ENCODE results near the gene RMRP. TPM values are rescaled to one million over a fixed set of nuclear protein-coding genes. Genes with fewer than 3 reads are reported as not detected.
A peak's percentile ranks its signal among the peaks of the same experiment; 100 is the strongest.

The RMRP gene
- polyA plus RNA-seq, 1 donor (not counting 4 experiments of a cell fraction or from before 2014, with no cell fraction given) = 21.6 TPM

GRCh38 chr9:35690614-35691333 is 33.0 kb upstream of the RMRP start:
- Histone ChIP-seq H3K4me2 (ENCODE audit: control insufficient read depth, extremely low read depth, insufficient read depth, low read depth, low read length) (peak overlapping the region; percentile 67), H2AFZ (ENCODE audit: control insufficient read depth, low read length) (peak overlapping the region; percentile 60), H3K27ac (ENCODE audit: control insufficient read depth, insufficient read depth, low read length) (no peak overlapping the region), H4K20me1 (ENCODE audit: control insufficient read depth, extremely low read depth, insufficient read depth, low read length) (no peaks in the 10 kb centered on the region), H3K9ac (ENCODE audit: control insufficient read depth, extremely low read depth, insufficient read depth, low read length) (peak overlapping the region; percentile 61), H3K4me3 (ENCODE audit: control insufficient read depth in 2 of 3, extremely low read depth in 1 of 3, insufficient read depth in 2 of 3, low read depth in 1 of 3, low read length in 3 of 3) (peak overlapping the region; percentile 50 to 72 (median 66)), H3K36me3 (ENCODE audit: control insufficient read depth in 2 of 2, extremely low read depth in 1 of 2, insufficient read depth in 2 of 2, low read length in 2 of 2) (peaks cover under 1 to 3% of the 10 kb centered on the region in 2 experiments), H3K9me1 (ENCODE audit: control insufficient read depth, extremely low read depth, insufficient read depth, low read length) (no peaks in the 10 kb centered on the region), H3K4me1 (ENCODE audit: control insufficient read depth, extremely low read depth, insufficient read depth, low read length) (peaks cover 16% of the 10 kb centered on the region), H3K9me3 (ENCODE audit: control insufficient read depth, low read depth, low read length) (no peaks in the 10 kb centered on the region), H3K27me3 (ENCODE audit: control insufficient read depth, extremely low read depth, insufficient read depth, low read length) (no peaks in the 10 kb centered on the region), H3K79me2 (ENCODE audit: control insufficient read depth, insufficient read depth, low read length) (no peaks in the 10 kb centered on the region)
- FAIRE-seq = no peak
- no peak for DNase-seq (ENCODE audit: low read depth, low spot score)
- TF ChIP-seq EZH2 (IDR thresholded peaks at IDR 0.05; ENCODE audit: low read length) = no peak
- no peak for TF ChIP-seq CTCF (optimal IDR thresholded peaks at IDR 0.05 in 1 of 3, IDR thresholded peaks at IDR 0.05 in 1 of 3, conservative IDR thresholded peaks at IDR 0.05 in 1 of 3; ENCODE audit: extremely low read depth in 1 of 3, insufficient read depth in 2 of 3, low read length in 3 of 3)
- dilution Hi-C loops (cut with MboI; ENCODE audit: extremely low pct_ligation_motif_present, low sequenced_read_pairs) = no loop called here

DNA sequence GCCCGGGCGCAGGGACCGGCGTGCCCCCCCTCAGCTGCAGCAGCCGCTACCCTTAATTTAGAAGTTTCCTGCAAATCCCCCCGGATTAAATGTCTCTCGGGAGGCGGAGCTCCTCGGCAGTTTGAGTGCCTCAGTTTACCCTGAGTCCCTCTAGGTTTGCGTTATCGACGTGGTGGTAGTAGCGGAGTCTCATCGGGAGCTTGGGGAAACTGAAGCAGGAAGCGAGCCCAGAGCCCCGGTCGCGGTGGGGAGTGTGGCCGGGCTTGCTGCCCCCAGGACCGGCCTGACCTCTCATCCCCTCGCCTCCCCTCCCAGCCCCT is 32.4 kb upstream of the RMRP start:
- no peaks in the 10 kb centered on the region for H3K27me3 ChIP-seq (ENCODE audit: control insufficient read depth, extremely low read depth, insufficient read depth, low read length)
- no peaks in the 10 kb centered on the region for H3K9me1 ChIP-seq (ENCODE audit: control insufficient read depth, extremely low read depth, insufficient read depth, low read length)
- peaks cover 16% of the 10 kb centered on the region for H3K4me1 ChIP-seq (ENCODE audit: control insufficient read depth, extremely low read depth, insufficient read depth, low read length)
- peak overlapping the region; percentile 20 for H2AFZ ChIP-seq (ENCODE audit: control insufficient read depth, low read length)
- H3K9me3 ChIP-seq (ENCODE audit: control insufficient read depth, low read depth, low read length) = no peaks in the 10 kb centered on the region
- dilution Hi-C loops (cut with MboI; ENCODE audit: extremely low pct_ligation_motif_present, low sequenced_read_pairs) = no loop called here
- H4K20me1 ChIP-seq (ENCODE audit: control insufficient read depth, extremely low read depth, insufficient read depth, low read length) = no peaks in the 10 kb centered on the region
- peak overlapping the region; percentile 50 to 72 (median 66) for H3K4me3 ChIP-seq (ENCODE audit: control insufficient read depth in 2 of 3, extremely low read depth in 1 of 3, insufficient read depth in 2 of 3, low read depth in 1 of 3, low read length in 3 of 3)
- TF ChIP-seq CTCF (optimal IDR thresholded peaks at IDR 0.05 in 1 of 3, IDR thresholded peaks at IDR 0.05 in 1 of 3, conservative IDR thresholded peaks at IDR 0.05 in 1 of 3; ENCODE audit: extremely low read depth in 1 of 3, insufficient read depth in 2 of 3, low read length in 3 of 3) (no peak), EZH2 (IDR thresholded peaks at IDR 0.05; ENCODE audit: low read length) (no peak)
- peak overlapping the region; percentile 61 for H3K9ac ChIP-seq (ENCODE audit: control insufficient read depth, extremely low read depth, insufficient read depth, low read length)
- peak overlapping the region; percentile 67 for H3K4me2 ChIP-seq (ENCODE audit: control insufficient read depth, extremely low read depth, insufficient read depth, low read depth, low read length)
- DNase-seq (ENCODE audit: low read depth, low spot score) = no peak
- H3K27ac ChIP-seq (ENCODE audit: control insufficient read depth, insufficient read depth, low read length) = no peak overlapping the region
- no peak for FAIRE-seq
- H3K36me3 ChIP-seq (ENCODE audit: control insufficient read depth in 2 of 2, extremely low read depth in 1 of 2, insufficient read depth in 2 of 2, low read length in 2 of 2) = peaks cover 0 to 2% of the 10 kb centered on the region in 2 experiments
- H3K79me2 ChIP-seq (ENCODE audit: control insufficient read depth, insufficient read depth, low read length) = no peaks in the 10 kb centered on the region

Data from keratinocyte (primary cell).